ENCODE results near the gene ALMS1.
"Not testable (repeated sequence)": the region's sequence is repeated elsewhere in the genome, so short reads cannot be mapped to it uniquely, and the experiment has no call there.

ALMS1 gene

GRCh38 chr2:73503992-73504570, 118.4 kb downstream of the ALMS1 start:
- no peak for DNase-seq (ENCODE audit: low read depth)

GRCh38 chr2:73504850-73505249, 119.2 kb downstream of the ALMS1 start:
- DNase-seq (ENCODE audit: low read depth) = not testable (repeated sequence)

GRCh38 chr2:73510470-73510869, 124.8 kb downstream of the ALMS1 start:
- not testable (repeated sequence) for DNase-seq (ENCODE audit: low read depth)

GRCh38 chr2:73516033-73516432, 130.4 kb downstream of the ALMS1 start:
- DNase-seq (ENCODE audit: low read depth) = no peak

GRCh38 chr2:73528688-73529087, 143.1 kb downstream of the ALMS1 start:
- no peak for DNase-seq (ENCODE audit: low read depth)

- not testable (repeated sequence) for DNase-seq (ENCODE audit: low read depth)
Observed at GRCh38 chr2:73530773-73531172, 145.1 kb downstream of the ALMS1 start.

GRCh38 chr2:73532381-73532780, 146.7 kb downstream of the ALMS1 start:
- DNase-seq (ENCODE audit: low read depth) = no peak

- DNase-seq (ENCODE audit: low read depth) = no peak
Observed at GRCh38 chr2:73536133-73536840, 150.7 kb downstream of the ALMS1 start.

- not testable (repeated sequence) for DNase-seq (ENCODE audit: low read depth)
Observed at GRCh38 chr2:73560875-73561274, 175.2 kb downstream of the ALMS1 start.

GRCh38 chr2:73561422-73561821, 175.8 kb downstream of the ALMS1 start:
- no peak for DNase-seq (ENCODE audit: low read depth)

GRCh38 chr2:73564986-73565385, 179.3 kb downstream of the ALMS1 start:
- no peak for DNase-seq (ENCODE audit: low read depth)

GRCh38 chr2:73566288-73566878, 180.7 kb downstream of the ALMS1 start:
- DNase-seq (ENCODE audit: low read depth) = no peak

GRCh38 chr2:73575261-73575660, 189.6 kb downstream of the ALMS1 start:
- no peak for DNase-seq (ENCODE audit: low read depth)

GRCh38 chr2:73582364-73582763, 196.7 kb downstream of the ALMS1 start:
- no peak for DNase-seq (ENCODE audit: low read depth)

- no peak for DNase-seq (ENCODE audit: low read depth)
Observed at GRCh38 chr2:73588177-73588576, 202.5 kb downstream of the ALMS1 start.

GRCh38 chr2:73593680-73594079, 208.0 kb downstream of the ALMS1 start:
- DNase-seq (ENCODE audit: low read depth) = no peak

GRCh38 chr2:73594251-73594650, 208.6 kb downstream of the ALMS1 start:
- no peak for DNase-seq (ENCODE audit: low read depth)

- DNase-seq (ENCODE audit: low read depth) = no peak
Observed at GRCh38 chr2:73601780-73602179, 216.1 kb downstream of the ALMS1 start.

- DNase-seq (ENCODE audit: low read depth) = not testable (repeated sequence)
Observed at GRCh38 chr2:73603099-73603588, 217.5 kb downstream of the ALMS1 start.

GRCh38 chr2:73604589-73604988, 219.0 kb downstream of the ALMS1 start:
- DNase-seq (ENCODE audit: low read depth) = not testable (repeated sequence)

- DNase-seq (ENCODE audit: low read depth) = no peak
Observed at GRCh38 chr2:73610111-73610510, 224.5 kb downstream of the ALMS1 start.

- DNase-seq (ENCODE audit: low read depth) = no peak
Observed at GRCh38 chr2:73611193-73611592, 225.6 kb downstream of the ALMS1 start.

GRCh38 chr2:73611867-73612266, 226.2 kb downstream of the ALMS1 start:
- DNase-seq (ENCODE audit: low read depth) = no peak

All from activated T-helper 9 cell treated with anti-CD3 and anti-CD28 coated beads, Interleukin-2, amount 50 U/mL, for 16 hours (primary cell).